HepG2 (cell line): ENCODE data around the gene TRAPPC3. TPM values are rescaled to one million over a fixed set of nuclear protein-coding genes. Genes with fewer than 3 reads are reported as not detected.
A peak's percentile ranks its signal among the peaks of the same experiment; 100 is the strongest.

Experiments
- ARID2 ChIP-seq: sonication (generic); formaldehyde crosslinking; IDR thresholded peaks from 2 replicates; pipeline ENCODE4 v1.8.1; 2022; ENCODE audit warnings: mild to moderate bottlenecking, missing genetic modification reagents, borderline replicate concordance
- BCLAF1 ChIP-seq: fragments of 450-650 bp; IDR thresholded peaks from 2 replicates; pipeline ENCODE4 v1.6.1; 2017; ENCODE audit warnings: mild to moderate bottlenecking
- BRF2 ChIP-seq: sonication (generic); formaldehyde crosslinking; IDR thresholded peaks from 2 replicates; pipeline ENCODE4 v1.8.1; 2022; ENCODE audit warnings: mild to moderate bottlenecking, missing genetic modification reagents
- CEBPB ChIP-seq: IDR thresholded peaks from 2 replicates; pipeline ENCODE4 v1.6.1; 2011; ENCODE audit warnings: low read depth, low read length, improper control_type of control experiment, borderline replicate concordance
- EED ChIP-seq: sonication (generic); formaldehyde crosslinking; IDR thresholded peaks from 2 replicates; pipeline ENCODE4 v1.5.0; 2020; ENCODE audit warnings: mild to moderate bottlenecking, missing genetic modification reagents
- MLLT10 ChIP-seq: sonication (generic); formaldehyde crosslinking; IDR thresholded peaks from 2 replicates; pipeline ENCODE4 v1.4.0; 2020; ENCODE audit warnings: missing genetic modification reagents
- NFIC ChIP-seq: IDR thresholded peaks from 2 replicates; pipeline ENCODE4 v1.6.1; 2012; ENCODE audit warnings: mild to moderate bottlenecking, low read length, inconsistent platforms
- NKX3-1 ChIP-seq: sonication (generic); formaldehyde crosslinking; IDR thresholded peaks from 2 replicates; pipeline ENCODE4 v1.5.0; 2020; ENCODE audit warnings: missing genetic modification reagents
- SIN3B ChIP-seq: fragments of 150-350 bp; IDR thresholded peaks from 2 replicates; pipeline ENCODE4 v1.6.1; 2014; ENCODE audit warnings: low read length
- SNAPC2 ChIP-seq: sonication (generic); formaldehyde crosslinking; IDR thresholded peaks from 2 replicates; pipeline ENCODE4 v1.8.1; 2022; ENCODE audit warnings: mild to moderate bottlenecking, missing genetic modification reagents
- TBX2 ChIP-seq: sonication (generic); formaldehyde crosslinking; IDR thresholded peaks from 2 replicates; pipeline ENCODE4 v1.5.0; 2020; ENCODE audit warnings: missing genetic modification reagents, mild to moderate bottlenecking, borderline replicate concordance
- TOPORS ChIP-seq: sonication (generic); formaldehyde crosslinking; IDR thresholded peaks from 2 replicates; pipeline ENCODE4 v1.8.0; 2023; ENCODE audit warnings: mild to moderate bottlenecking, missing genetic modification reagents
- ZBED4 ChIP-seq: sonication (generic); formaldehyde crosslinking; IDR thresholded peaks from 2 replicates; pipeline ENCODE4 v1.4.0; 2020; ENCODE audit warnings: missing genetic modification reagents, borderline replicate concordance
- ZNF256 ChIP-seq: sonication (generic); formaldehyde crosslinking; conservative IDR thresholded peaks from 2 replicates; pipeline ENCODE4 v1.4.0; 2020; ENCODE audit warnings: missing genetic modification reagents
- ZNF333 ChIP-seq: sonication (generic); formaldehyde crosslinking; IDR thresholded peaks from 2 replicates; pipeline ENCODE4 v1.4.0; 2020; ENCODE audit warnings: mild to moderate bottlenecking, missing genetic modification reagents, borderline replicate concordance
- ZNF432 ChIP-seq: sonication (generic); formaldehyde crosslinking; IDR thresholded peaks from 2 replicates; pipeline ENCODE4 v1.5.0; 2020; ENCODE audit warnings: missing genetic modification reagents, mild to moderate bottlenecking, borderline replicate concordance
- ZNF441 ChIP-seq: sonication (generic); formaldehyde crosslinking; IDR thresholded peaks from 2 replicates; pipeline ENCODE4 v1.7.0; 2021; ENCODE audit warnings: missing genetic modification reagents, borderline replicate concordance
- ZNF512 ChIP-seq: sonication (generic); formaldehyde crosslinking; IDR thresholded peaks from 2 replicates; pipeline ENCODE4 v1.4.0; 2020; ENCODE audit warnings: mild to moderate bottlenecking, missing genetic modification reagents
- ZNF576 ChIP-seq: sonication (generic); formaldehyde crosslinking; IDR thresholded peaks from 2 replicates; pipeline ENCODE4 v1.4.0; 2020; ENCODE audit warnings: mild to moderate bottlenecking, missing genetic modification reagents
- ZNF709 ChIP-seq: sonication (generic); formaldehyde crosslinking; IDR thresholded peaks from 2 replicates; pipeline ENCODE4 v1.5.0; 2020; ENCODE audit warnings: mild to moderate bottlenecking, missing genetic modification reagents
- polyA plus RNA-seq, 8 experiments: library from polyadenylated mRNA; depleted of rRNA in 3 of 8; stranded (reverse) in 7 of 8; unstranded in 1 of 8; fragments of >200 nt; fragmentation: Illumina TruSeq in 4 of 8; extraction: Trizol in 4 of 8; gene quantifications; 2 replicates each; pipeline versions ENCODE4 v1.2.1 to v1.2.3, GENCODE V29; 2011 to 2016; ENCODE audit warnings: low read depth in 4 of 8, missing spikeins in 1 of 8, mixed read lengths in 1 of 8; ENCODE audit not compliant: insufficient read depth in 1 of 8
- total RNA-seq, 5 experiments: library from RNA; depleted of rRNA; stranded (reverse); fragments of >200 nt; fragmentation: Illumina TruSeq; extraction: Trizol; gene quantifications; 2 replicates each; pipeline ENCODE4 v1.2.3, GENCODE V29; 2016; ENCODE audit warnings: low read depth in 1 of 5

Gene TRAPPC3
- total and polyA plus RNA-seq, 2 of the 13 experiments (the other 11 are each of a cell fraction or from before 2014, with no cell fraction given) = 53.7 to 62.4 TPM

GRCh38 chr1:36187800-36188593, 38.7 kb upstream of the TRAPPC3 start (continued):
- TF ChIP-seq SNAPC2 (CRISPR knock-in tag) (no peak), ZNF576 (CRISPR knock-in tag) (no peak), NFIC (no peak), NKX3-1 (CRISPR knock-in tag) (no peak), MLLT10 (CRISPR knock-in tag) (no peak), TOPORS (CRISPR knock-in tag) (no peak), BCLAF1 (no peak), BRF2 (CRISPR knock-in tag) (no peak), ZNF512 (CRISPR knock-in tag) (no peak; the same call in 1 of the 2 replicates), CEBPB (no peak), TBX2 (CRISPR knock-in tag) (peak; percentile 43; the same call in 1 of the 2 replicates), ZNF441 (CRISPR knock-in tag) (no peak), ZNF432 (no peak), ARID2 (CRISPR knock-in tag) (no peak), EED (CRISPR knock-in tag) (no peak), ZNF709 (CRISPR knock-in tag) (no peak), ZNF256 (CRISPR knock-in tag) (no peak), ZNF333 (no peak), SIN3B (no peak), ZBED4 (CRISPR knock-in tag) (0 out of 2 replicates have a peak, but pooled peaks have one; percentile 27)
